Globus pallidus (tissue), 1 donor: Measurements from ENCODE around the gene HOXA10.

ENCODE experiments used
- DNase-seq: peaks from one replicate; pipeline ENCODE4 v3.0.0-alpha.2; 2015; ENCODE audit warnings: low spot score

HOXA10 gene

GRCh38 chr7:27128776-27129728 lies 45.1 kb downstream of the HOXA10 start:
- no peak for DNase-seq

DNA sequence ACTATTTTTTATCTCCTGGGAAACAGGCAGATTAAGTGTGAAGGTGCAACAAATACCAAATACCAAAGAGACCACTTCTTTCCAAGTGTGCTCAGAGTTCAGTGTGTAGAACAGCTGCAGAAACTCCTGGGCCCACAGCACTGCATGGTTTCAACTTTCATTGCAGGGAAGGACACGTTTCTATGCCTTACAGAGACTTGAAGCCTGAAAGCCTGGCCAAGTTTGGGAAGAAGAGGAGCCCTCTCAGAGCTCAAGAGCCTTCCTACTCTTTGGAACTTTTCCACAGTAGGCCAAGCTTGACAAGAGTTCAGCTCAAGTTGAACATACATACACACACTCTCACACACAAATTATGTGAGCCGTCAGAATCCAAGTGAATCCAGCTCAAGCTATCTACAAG lies 46.1 kb downstream of the HOXA10 start:
- no peak for DNase-seq

DNA sequence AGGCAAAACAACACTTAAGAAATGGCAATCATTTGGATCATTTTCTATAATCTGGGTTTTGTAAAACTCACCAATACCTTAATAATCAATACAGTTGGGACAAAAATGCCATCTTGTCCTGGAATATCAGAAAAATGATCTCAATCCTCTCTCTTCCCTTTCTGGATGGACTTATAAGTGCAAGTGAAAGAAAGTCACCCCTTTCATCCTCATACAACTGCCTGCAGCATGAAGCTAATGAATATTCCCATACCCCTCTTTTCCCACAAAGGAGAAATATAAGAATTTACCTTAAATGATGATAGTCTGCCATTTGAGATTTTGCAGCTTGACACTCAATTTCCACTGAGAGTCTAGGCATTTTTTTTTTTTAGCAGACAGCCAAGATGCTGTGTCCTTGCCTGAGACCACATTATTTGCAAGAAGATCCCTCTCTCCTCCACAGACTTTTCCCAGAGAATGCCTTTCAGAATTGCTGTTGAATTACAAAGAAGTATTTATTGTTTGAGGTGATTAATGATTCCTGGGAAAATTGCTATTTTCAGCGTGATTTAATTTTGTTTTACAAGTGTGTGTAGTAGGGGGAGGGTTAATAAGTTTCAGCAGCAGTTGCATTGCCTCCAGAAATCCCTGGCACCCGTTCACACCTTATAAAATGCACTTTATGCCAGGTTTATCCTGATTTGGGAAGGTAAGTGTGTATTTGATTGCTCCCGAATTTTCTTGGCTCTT lies 47.4 kb downstream of the HOXA10 start:
- DNase-seq: no peak

GRCh38 chr7:27125986-27126394 lies 48.1 kb downstream of the HOXA10 start:
- DNase-seq: no peak

DNA sequence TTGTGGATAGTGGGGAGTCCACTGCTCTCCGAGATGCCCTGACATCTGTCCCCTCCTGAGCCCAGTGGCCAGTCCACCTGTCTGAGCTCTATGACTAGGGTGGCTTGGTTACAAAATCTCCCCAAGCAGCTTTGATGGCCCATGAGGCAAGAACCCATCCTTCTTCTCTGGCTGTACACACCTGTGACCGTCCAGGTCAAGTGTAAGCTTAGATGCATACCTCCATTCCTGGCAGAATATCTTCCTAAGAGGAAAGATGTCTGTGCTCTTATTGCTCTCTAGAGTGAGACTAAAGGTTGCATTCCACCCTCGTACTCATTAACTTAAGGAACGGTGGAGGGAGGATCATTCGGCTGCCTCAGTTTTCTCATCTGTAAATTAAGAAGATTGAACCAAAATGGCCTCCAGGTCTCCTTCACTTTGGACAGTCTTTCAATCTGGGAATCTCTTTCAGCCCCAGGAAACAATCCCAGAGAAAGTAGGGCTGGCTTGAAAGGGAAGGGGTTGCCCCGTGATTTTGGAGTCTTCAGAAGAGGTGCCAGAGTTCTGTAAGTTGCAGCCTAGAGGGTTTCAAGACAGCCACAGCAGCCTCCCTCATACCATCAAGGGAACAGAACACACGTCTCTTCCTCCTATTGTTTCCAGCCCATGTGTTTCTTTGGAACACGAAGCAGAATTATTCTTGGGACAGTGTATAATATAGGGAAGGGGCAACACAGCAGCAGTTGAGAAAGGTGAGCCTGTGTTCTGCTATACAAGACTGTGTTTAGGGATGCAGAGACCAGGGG lies 49.0 kb downstream of the HOXA10 start:
- no peak for DNase-seq

DNA sequence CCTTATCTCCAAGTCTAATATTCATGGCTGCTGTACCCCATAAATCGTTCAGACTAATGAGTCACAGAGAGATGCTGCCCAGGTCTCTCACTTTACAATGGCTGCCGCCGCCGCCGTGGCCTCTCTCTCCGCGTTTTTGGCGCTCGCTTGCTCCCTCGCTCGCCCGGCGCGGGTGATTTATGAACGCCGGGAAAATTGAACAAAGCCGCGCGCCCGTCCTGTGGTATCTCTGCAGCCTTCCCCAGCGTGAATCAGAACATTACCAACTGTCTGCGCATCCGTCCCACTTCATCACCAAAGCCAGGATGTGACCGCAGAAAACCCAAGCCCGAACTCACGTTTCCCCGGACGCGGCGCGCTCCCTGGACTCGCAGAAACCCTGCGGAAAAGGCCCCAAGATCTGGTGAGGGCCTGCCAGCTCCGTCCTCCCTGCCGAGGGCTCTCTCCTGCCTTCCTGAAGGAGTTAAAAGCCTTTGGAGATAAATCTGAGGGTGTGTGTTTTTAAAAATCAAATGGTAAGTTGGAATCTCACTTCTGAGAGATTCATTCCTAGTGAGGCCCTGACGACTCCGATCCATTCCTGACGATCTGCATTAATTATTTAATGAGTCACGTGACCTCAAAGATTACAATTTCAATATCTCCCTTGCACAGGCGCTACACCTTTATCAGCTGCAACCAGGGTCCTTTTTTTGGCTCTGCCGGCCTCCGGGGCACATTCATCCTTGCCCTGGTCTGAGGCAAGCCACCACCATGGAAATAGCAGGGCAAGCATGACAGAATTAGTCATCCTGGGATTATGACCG lies 49.8 kb downstream of the HOXA10 start:
- DNase-seq: no peak

- no peak for DNase-seq
Observed at GRCh38 chr7:27123477-27124053, 50.6 kb downstream of the HOXA10 start.

GRCh38 chr7:27123007-27123476 lies 51.1 kb downstream of the HOXA10 start:
- no peak for DNase-seq

- DNase-seq: no peak
Observed at GRCh38 chr7:27122077-27122910, 51.8 kb downstream of the HOXA10 start.

GRCh38 chr7:27121684-27122076 lies 52.4 kb downstream of the HOXA10 start:
- no peak for DNase-seq
